ENCODE results near the gene FCHSD2. TPM values are rescaled to one million over a fixed set of nuclear protein-coding genes. Genes with fewer than 3 reads are reported as not detected.

Gene FCHSD2
- total RNA-seq, 2 donors from 2014 or later, result 12.1 to 20.9 TPM

- no peaks in the 10 kb centered on the region for H3K36me3 ChIP-seq
- no peak overlapping the region for H3K9ac ChIP-seq (ENCODE audit: low read depth in 2 of 2, low read length in 2 of 2)
- intact Hi-C loops (cut with DNase I), result no loop called here
- H3K4me3 ChIP-seq, result no peak overlapping the region
- no peak for TF ChIP-seq CTCF (IDR thresholded peaks at IDR 0.05)
- DNase-seq, result no peak
- H3K4me1 ChIP-seq, result no peaks in the 10 kb centered on the region
- no peaks in the 10 kb centered on the region for H3K27me3 ChIP-seq
- no peaks in the 10 kb centered on the region for H3K9me3 ChIP-seq
- no peak overlapping the region for H3K27ac ChIP-seq
These were observed 203.1 kb downstream of the FCHSD2 start for GRCh38 chr11:72939031-72939430.

GRCh38 chr11:72937439-72937838 is 204.7 kb downstream of the FCHSD2 start:
- H3K27me3 ChIP-seq, result no peaks in the 10 kb centered on the region
- H3K4me3 ChIP-seq, result no peak overlapping the region
- no peaks in the 10 kb centered on the region for H3K4me1 ChIP-seq
- no peak overlapping the region for H3K27ac ChIP-seq
- no peaks in the 10 kb centered on the region for H3K36me3 ChIP-seq
- DNase-seq, result no peak
- H3K9ac ChIP-seq (ENCODE audit: low read depth in 2 of 2, low read length in 2 of 2), result no peak overlapping the region
- intact Hi-C loops (cut with DNase I), result no loop called here
- no peak for TF ChIP-seq CTCF (IDR thresholded peaks at IDR 0.05)
- H3K9me3 ChIP-seq, result no peaks in the 10 kb centered on the region

- no peaks in the 10 kb centered on the region for H3K9me3 ChIP-seq
- no peaks in the 10 kb centered on the region for H3K4me1 ChIP-seq
- H3K36me3 ChIP-seq, result no peaks in the 10 kb centered on the region
- no peak overlapping the region for H3K27ac ChIP-seq
- intact Hi-C loops (cut with DNase I), result no loop called here
- H3K4me3 ChIP-seq, result no peak overlapping the region
- no peak overlapping the region for H3K9ac ChIP-seq (ENCODE audit: low read depth in 2 of 2, low read length in 2 of 2)
- H3K27me3 ChIP-seq, result no peaks in the 10 kb centered on the region
- TF ChIP-seq CTCF (IDR thresholded peaks at IDR 0.05), result no peak
- DNase-seq, result no peak
These were observed 206.4 kb downstream of the FCHSD2 start for GRCh38 chr11:72935700-72936099.

- Histone ChIP-seq H3K4me1 (no peaks in the 10 kb centered on the region), H3K9me3 (no peaks in the 10 kb centered on the region), H3K36me3 (no peaks in the 10 kb centered on the region), H3K9ac (ENCODE audit: low read depth in 2 of 2, low read length in 2 of 2) (no peak overlapping the region), H3K27ac (no peak overlapping the region), H3K4me3 (no peak overlapping the region), H3K27me3 (no peaks in the 10 kb centered on the region)
- no peak for TF ChIP-seq CTCF (IDR thresholded peaks at IDR 0.05)
- no peak for DNase-seq
- intact Hi-C loops (cut with DNase I), result no loop called here
These were observed 210.0 kb downstream of the FCHSD2 start for GRCh38 chr11:72932132-72932570.

- Histone ChIP-seq H3K9ac (ENCODE audit: low read depth in 2 of 2, low read length in 2 of 2) (no peak overlapping the region), H3K4me1 (no peaks in the 10 kb centered on the region), H3K27me3 (no peaks in the 10 kb centered on the region), H3K36me3 (no peaks in the 10 kb centered on the region), H3K27ac (no peak overlapping the region), H3K4me3 (no peak overlapping the region), H3K9me3 (no peaks in the 10 kb centered on the region)
- TF ChIP-seq CTCF (IDR thresholded peaks at IDR 0.05), result no peak
- no peak for DNase-seq
- intact Hi-C loops (cut with DNase I), result no loop called here
These were observed 212.1 kb downstream of the FCHSD2 start for GRCh38 chr11:72930008-72930407.

- TF ChIP-seq CTCF (IDR thresholded peaks at IDR 0.05), result no peak
- no peak for DNase-seq
- Histone ChIP-seq H3K27ac (no peak overlapping the region), H3K9me3 (no peaks in the 10 kb centered on the region), H3K27me3 (no peaks in the 10 kb centered on the region), H3K36me3 (no peaks in the 10 kb centered on the region), H3K9ac (ENCODE audit: low read depth in 2 of 2, low read length in 2 of 2) (no peak overlapping the region), H3K4me1 (no peaks in the 10 kb centered on the region), H3K4me3 (no peak overlapping the region)
- intact Hi-C loops (cut with DNase I), result loop anchor here (10.0 kb wide), 1 partner anchor 316 kb away; no protein-coding TSS in a partner anchor
These were observed 212.9 kb downstream of the FCHSD2 start for GRCh38 chr11:72929256-72929655.

All from colonic mucosa (tissue), 4 donors.